ENCODE results near the gene GAK.

GAK gene

DNA sequence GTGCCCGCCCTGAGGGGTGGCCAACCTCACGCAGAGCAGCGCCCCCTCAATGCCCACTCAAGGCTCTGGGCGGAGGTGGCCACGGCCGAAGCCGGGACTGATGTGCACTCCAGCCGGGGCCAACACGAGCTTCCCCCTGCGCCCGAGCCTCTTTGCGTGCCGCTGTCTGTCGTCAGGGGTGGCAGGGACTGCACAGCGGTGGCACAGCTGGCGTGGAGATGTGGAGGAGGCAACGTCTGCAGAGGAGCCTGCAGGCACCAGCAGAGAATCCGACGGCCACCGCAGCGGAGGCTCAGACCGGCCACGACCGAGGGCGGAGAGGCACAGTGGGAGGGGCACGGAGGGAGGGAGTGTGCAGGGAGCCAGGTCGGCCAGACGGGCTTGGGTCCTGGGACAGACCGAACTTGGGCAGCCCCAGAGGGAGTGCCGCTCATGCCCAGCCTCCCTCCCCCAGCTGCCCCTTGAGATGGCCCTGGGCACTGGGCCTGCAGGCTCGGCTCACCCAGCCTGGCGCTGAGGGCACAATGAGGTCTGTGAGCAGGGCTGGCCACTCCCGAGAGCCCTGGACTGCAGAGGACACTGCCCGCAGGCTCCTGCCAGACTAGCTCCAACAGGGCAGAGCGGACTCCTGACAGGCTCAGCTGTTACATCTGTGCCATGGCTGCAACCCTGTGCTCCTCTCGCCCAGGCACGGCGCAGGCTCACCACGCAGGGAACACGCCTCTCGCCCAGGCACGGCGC is 59.7 kb downstream of the GAK start:
- no peak for DNase-seq (ENCODE audit: low read depth in 2 of 2)

DNA sequence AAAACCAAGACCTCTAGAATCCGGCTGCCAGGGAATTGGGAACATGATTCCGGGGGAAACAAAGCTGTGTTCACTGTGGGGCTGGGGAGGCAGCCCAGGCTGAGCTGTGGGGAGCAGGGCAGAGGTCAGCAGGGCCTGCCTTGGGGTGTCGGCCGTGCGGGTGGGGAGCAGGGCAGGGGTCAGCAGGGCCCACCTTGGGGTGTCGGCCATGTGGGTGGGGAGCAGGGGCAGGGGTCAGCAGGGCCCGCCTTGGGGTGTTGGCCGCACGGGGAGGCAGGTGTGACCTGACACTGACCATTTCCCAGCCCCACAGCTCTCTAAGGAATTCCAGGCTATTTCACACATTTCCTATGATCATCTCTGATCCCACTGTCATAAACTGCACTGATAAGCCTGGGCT is 60.6 kb downstream of the GAK start:
- DNase-seq (ENCODE audit: low read depth in 2 of 2), result no peak

DNA sequence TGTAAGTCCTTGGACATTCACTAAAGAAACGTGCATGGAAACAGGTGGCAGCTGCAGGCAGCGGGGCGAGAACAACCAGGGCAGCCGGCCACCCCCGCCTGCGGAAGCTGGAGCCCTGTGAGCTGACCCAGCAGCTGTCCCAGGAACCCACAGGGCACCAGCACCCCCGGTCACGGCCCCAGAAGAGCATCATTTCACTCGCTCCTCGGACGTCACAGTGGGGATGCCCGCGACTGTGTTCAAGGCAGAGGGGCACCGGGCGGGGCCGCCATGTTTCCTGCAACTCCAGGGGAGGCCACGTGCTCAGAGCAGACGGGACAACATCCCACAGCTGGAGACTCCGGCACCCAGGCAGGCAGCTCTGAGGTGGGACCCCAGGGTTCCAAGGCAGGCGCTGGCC is 61.2 kb downstream of the GAK start:
- DNase-seq (ENCODE audit: low read depth in 2 of 2), result no peak

DNA sequence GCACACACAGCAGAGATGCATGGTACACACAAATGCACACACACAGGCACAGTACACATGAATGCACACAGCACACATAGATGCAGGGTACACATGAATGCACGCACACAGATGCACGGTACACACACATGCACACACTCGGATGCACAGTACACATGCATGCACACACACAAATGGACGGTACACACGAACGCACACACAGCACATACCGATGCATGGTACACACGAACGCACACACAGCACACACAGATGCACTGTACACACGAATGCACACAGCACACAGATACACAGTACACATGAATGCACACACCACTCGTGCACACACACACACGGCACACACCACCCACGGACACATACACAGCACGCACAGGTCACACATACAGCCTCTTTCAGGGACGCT is 62.3 kb downstream of the GAK start:
- no peak for DNase-seq (ENCODE audit: low read depth in 2 of 2)

DNA sequence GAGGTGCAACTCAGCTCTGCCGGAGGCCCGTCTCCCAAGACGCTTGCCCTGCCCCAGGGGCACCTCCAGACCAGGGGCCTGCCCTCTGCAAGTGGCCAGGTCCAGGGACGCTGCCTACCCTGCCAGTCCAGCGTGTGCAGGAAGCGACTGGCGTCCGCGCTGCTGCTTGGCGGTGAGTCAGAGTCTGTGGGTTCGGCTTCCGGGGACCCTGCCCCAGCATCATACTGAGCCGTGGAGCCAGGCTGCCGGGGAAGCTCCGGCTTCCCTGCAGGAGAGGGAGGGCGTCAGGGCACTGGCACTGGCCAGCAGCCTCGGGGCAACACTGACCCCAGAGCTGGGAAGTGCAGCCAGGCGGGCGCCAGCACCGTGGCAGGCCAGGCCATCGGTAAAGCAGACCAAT is 63.7 kb downstream of the GAK start:
- DNase-seq (ENCODE audit: low read depth in 2 of 2), result no peak

DNA sequence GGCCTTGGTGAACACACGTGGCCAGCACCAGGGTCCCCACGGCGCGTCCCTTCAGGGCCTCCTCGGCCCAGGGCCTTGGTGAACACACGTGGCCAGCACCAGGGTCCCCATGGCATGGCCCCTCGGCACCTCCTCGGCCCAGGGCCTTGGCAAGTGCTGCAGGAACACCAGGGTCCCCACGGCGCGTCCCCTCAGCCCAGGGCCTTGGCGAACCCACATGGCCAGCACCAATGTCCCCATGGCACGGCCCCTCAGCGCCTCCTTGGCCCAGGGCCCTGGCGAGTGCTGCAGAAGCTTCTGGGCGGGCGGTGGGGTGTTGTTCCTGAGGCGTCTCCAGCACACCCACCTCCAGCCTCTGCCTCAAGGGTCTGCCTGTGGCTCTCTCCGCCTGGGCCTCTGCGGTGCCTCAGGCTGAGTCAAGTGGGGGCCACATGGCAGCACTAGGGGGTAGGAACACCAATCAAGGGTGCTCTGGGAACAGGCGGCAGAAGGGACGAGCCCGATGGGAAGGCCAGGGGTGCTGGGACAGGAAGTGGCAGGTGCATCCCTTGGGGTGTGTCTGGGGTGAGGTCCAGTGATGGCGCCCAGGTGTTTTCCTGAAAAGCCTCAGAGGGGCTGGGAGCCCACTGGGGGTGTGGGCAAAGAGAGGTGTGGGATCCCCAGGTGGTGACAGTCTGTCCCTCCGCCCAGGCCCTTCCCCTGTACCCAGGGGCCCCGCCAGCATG is 64.4 kb downstream of the GAK start:
- DNase-seq (ENCODE audit: low read depth in 2 of 2), result no peak

DNA sequence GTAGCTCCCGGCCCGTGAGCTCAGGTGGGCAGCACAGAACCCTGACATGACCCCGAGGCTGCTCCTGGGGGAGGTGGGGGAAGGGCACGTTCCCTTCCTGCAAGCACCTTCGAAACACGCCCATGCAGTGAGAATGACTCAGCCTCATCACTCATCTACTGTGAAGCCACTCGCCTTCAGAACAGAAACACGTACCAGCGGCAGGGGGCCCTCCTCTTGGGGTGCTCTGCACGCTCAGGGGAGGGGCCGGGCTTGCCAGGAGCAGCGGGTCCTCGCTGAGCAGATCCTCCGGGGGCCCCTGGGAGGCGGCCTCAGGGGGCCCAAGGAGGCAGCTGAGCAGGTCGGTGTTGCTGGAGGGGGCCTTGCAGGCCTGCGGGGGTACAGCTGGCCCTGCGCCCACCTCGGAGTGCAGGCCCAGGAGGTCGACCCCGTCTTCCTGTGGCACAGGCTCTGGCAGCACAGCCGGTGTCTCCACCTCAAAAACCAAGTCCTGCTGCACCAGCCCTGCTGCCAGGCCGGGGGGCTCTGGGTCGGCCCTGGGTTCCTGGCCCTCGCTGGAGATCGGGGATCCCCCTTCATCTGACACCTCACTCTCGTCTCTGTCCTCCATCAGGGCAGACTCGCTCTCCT is 65.2 kb downstream of the GAK start:
- DNase-seq (ENCODE audit: low read depth in 2 of 2), result no peak

DNA sequence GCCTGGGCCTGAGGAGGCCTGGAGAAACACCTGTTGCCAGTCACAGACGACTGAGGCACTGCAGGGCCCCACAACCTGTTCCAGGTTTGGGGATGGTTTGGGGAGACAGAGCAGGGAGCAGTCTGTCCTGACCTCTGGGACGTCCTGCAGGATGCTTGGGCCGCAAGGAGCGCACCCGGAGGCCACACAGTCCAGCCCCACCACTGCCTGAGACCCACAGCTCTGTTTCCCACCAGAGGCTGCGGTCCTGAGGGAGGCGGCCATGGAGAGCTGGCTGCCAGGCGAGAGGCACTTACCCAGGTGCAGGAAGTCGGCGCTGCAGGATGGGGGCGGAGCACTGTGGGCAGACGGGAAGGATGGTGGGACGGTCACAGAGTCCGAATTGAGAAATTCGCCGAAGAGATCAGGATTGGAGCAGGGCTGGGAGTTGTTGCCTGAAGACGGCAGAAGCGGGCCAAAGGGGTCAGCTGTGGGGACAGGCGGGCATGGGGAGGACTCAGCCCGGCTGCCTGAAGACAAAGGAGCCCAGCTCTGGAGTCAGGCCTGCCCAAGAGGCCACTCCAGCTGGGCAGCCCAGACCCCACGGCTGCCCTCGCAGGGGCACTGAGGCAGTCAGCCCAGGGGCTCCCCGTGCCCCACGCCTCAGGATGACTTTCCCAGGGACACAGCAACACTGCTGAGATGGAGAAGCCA is 65.9 kb downstream of the GAK start:
- DNase-seq (ENCODE audit: low read depth in 2 of 2), result no peak

DNA sequence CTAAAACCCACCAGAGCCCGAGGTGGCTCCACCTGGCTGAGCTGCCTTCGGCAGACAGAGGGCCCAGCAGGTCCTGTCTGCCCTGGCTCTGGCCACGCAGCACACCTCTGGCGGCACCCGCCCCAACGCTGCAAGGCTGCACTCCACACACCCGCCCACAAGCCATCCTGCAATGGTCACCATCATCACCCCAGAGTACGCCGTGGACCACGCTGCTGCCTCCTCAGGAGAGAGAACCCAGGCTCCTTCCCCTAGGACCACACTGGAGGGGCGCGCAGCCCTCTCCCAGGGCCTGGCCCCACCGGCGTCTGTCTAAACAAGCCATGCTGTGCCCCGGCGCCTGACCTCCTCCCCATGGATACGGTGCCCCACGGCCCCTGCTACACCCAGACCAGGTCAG is 66.5 kb downstream of the GAK start:
- no peak for DNase-seq (ENCODE audit: low read depth in 2 of 2)

DNA sequence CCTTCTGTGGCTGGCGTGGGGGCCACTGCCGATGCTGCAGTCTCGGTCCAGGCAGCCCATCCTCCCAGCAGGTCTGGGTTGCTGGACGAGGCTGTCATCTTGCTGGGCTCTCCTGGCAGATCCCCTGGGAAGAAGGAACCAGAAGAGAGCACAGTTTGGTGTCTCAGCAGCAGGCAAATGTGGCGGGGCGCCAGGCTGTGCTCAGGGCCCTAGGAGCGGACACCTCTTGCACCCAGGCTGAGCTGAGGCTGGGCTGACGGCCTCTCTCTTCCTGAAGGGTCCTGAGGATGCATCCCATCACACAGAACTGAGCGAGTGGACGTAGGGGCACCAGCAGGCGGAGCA is 67.0 kb downstream of the GAK start:
- no peak for DNase-seq (ENCODE audit: low read depth in 2 of 2)

DNA sequence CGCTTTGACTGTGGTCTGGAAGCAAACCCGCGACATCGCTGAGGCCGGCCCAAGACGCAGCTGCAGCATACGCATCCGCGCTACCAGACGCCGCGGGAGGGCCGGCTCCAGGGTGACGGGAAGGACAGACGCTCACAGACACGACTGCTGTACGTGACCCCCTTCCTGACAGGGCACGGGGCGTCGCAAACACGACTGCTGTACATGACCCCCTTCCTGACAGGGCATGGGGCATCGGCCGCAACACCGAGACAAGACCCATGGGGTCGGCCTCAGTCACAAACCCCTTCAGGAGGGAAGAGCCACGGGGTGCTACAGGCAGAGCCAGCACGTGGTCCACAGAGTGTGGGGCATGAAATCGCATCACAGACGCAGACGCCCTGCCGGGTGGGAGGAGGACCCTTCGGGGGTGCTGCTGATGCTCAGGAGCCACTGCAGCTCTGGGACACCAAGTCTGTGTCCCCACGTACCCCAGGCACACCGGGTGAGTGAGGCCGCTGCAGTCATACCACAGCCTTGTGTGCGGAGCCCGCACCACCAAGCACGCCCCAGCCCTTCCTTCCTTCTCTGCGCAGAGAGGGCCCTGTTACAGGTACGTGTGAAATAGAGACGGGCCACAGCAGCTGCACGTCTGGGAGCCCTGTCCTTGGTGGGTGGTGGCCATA is 67.5 kb downstream of the GAK start:
- no peak for DNase-seq (ENCODE audit: low read depth in 2 of 2)

DNA sequence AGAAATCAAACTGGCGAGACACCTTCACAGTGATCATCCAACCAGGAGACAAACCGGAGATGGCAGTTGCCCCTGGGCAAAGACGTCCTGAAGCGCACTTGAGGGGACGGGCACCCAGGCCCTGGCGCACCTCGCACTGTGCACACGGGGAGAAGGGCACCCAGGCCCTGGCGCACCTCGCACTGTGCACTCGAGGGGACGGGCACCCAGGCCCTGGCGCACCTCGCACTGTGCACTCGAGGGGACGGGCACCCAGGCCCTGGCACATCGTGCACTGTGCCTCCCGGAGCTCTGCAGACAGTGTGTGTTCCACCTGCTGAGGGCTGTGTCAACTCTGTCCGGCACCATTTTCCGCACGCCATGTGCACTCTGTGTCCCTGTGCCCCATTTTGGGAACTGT is 71.6 kb downstream of the GAK start:
- DNase-seq (ENCODE audit: low read depth in 2 of 2), result no peak

DNA sequence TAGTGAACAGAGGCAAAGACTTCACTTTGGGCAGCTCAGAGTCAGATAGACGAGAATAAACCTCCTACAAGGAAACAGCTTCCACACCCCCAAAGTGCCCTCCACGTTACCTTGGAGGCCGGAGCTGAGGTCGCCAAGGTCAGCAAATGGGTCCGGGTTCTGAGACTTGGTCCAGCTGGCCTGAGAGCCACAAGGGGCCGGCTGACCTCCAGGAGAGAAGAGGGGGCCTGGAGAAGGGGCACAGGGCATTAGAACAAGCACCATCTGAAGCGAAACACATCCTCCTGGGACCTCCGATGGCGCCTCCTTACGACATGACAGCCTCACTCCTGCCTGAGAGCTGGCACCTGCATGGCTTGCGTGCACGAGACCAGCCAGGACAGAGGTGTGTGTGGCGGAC is 72.6 kb downstream of the GAK start:
- no peak for DNase-seq (ENCODE audit: low read depth in 2 of 2)

DNA sequence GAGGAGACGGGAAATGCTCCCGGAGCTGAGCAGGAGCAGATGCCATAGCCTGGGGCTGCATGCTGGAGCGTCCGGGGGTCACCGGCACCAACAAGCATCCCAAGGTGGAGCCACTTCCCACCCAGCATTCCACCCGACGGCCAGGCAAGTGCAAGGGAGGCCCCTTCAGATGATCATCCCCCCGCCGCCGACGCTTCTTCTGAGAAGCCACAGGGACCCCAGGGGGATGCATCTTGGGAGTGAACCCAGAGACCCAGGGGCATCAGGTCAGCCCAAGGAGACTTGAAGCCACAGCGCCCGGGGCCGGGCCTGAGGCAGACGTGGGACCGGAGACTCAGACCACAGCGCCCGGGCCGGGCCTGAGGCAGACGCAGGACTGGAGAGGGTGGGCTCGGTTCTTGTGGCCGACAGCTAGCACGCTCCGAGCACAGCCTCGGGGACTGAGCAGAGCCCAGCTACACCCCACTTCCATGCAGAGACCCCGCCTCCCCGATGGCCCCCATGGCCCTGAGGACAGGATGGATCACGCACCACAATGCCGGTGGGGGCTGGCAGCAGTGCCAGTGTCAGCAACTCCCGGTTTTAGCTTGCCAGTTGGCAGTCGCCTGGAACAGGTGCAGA is 73.2 kb downstream of the GAK start:
- DNase-seq (ENCODE audit: low read depth in 2 of 2), result no peak

DNA sequence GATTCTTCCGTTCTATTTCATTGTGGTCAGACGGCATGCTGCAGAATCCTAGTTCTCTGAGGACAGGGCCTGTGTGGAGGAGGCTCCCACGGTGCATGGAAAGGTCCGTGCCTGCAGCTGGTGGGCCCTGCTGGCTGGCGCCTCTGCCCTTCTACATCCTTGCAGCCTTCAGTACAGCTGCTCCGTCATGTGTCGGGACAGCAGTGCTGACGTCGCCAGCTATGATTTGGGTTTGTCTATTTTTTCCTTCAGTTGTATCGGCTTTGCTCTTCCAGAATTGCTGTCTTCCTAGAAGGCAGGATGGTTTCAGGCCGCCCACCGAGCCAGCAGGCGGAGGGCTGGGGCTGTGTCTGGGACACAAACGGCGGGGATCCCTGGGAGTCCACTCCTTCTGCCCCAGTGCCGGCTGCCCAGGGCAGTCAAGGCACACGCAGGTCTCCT is 74.1 kb downstream of the GAK start:
- DNase-seq (ENCODE audit: low read depth in 2 of 2), result no peak

DNA sequence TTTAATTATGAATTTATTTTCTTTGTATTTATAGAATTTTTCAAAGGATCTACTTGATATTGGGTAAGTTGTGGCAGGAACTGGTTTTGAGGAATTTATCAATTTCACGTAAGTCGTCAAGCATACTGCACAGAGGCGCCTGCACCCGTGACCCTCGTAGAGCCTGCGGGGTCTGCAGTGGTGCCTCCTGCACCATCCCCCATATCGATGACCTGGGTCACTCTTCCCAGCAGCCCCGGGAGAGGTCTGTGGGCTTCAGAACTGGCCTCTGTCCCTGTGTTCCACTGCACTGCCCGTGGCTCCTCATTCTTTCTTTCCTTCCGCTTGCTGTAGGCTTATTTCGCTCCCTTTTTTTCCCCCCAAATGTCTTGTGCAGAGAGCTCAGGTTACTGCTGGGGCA is 74.7 kb downstream of the GAK start:
- DNase-seq (ENCODE audit: low read depth in 2 of 2), result no peak

DNA sequence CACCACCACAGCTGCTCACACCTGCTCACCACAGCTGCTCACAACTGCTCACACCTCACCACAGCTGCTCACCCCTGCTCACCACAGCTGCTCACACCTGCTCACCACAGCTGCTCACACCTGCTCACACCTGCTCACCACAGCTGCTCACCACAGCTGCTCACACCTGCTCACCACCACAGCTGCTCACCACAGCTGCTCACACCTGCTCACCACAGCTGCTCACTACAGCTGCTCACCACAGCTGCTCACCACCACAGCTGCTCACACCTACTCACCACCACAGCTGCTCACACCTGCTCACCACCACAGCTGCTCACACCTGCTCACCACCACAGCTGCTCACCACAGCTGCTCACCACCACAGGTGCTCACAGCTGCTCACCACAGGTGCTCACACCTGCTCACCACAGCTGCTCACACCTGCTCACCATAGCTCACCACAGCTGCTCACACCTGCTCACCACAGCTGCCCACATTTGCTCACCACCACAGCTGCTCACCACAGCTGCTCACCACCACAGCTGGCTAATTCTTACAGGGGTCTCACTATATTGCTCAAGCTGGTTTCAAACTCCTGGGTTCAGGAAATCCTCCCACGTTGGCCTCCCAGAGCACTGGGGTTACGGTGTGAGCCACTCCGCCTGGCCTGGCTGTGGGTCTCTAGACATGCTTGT is 75.8 kb downstream of the GAK start:
- no peak for DNase-seq (ENCODE audit: low read depth in 2 of 2)

DNA sequence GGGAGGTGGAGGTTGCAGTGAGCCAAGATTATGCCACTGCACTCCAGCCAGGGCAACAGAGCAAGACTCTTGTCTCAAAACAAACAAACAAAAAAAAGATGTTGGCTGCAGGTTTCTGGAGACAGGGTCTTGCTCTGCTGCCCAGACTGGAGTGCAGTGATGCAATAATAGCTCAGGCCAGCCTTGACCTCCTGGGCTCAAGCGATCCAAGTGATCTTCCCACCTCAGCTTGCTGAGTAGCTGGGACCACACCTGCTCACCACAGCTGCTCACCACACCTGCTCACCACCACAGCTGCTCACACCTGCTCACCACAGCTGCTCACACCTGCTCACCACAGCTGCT is 76.3 kb downstream of the GAK start:
- no peak for DNase-seq (ENCODE audit: low read depth in 2 of 2)

DNA sequence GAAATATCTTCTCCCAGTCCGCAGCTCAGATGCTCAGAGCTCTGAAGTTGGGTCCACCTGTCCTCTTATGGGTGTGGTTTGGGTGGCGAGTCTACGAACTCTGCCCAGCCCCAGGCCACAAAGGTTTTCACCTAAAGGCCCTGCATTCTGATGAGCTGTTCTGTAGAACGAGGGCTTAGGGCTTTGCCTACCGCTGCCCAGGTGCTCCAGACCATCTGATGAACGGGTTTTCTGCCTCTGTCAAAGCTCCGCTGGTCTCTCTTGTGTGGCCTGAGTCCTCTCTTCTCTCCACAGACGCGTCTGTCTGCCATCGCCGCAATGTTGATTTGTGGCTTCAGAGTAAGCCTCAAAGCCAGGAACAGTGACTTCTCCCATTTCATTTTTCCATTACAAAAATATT is 77.8 kb downstream of the GAK start:
- DNase-seq (ENCODE audit: low read depth in 2 of 2), result no peak

DNA sequence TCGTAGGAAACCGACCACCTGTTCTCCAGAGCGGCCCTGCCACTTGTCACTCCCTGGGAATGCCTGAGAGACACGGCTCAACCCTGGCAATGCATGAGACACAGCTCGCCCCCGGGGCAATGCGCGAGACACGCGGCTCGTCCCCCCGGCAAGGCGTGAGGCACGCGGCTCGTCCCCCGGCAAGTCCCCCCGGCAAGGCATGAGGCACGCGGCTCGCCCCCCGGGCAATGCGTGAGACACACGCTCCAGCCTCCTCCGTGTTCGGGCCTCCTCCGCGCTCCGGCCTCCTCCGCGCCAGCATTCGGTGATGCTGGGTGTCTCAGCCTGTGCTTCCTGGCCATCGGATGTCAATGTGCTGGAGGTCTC is 78.7 kb downstream of the GAK start:
- no peak for DNase-seq (ENCODE audit: low read depth in 2 of 2)

DNA sequence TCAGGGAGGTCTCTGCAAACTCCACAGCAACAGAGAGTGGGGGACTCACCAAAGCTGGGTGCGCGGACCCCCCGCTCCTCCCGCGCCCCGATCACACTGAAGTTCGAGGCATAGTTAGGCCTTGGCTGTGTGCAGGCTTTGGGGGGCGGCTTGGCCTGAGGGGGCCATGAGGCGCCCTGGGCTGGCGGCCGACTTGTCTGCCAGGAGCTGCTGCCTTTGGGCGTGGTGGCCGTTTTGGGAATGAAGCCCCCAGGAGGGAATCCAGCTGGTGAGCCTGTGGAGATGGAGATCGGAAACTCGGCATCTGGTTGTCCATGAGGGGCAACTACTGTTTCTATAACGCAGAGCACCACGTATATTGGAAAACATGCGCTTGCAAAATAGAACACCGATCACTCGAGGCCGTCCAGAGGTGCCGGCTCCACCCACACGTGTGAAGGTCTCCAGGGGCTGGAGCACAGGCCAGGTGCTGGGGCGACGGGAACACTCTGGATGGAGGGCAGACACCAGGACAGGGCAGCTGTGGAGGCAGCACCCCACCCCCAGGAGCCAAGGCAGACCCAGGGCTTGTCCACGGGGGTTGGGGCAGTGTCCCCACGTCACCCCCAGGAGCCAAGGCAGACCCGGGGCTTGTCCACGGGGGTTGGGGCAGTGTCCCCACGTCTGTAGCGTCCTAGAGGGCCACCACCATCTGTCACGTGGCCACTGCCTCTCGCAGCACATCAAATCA is 80.2 kb downstream of the GAK start:
- no peak for DNase-seq (ENCODE audit: low read depth in 2 of 2)

All from stimulated activated CD4-positive, alpha-beta T cell treated with anti-CD3 and anti-CD28 coated beads, Interleukin-4, amount 100 ng/mL, for 48 hours (primary cell).